HFFc6 (cell line): ENCODE measurements around the gene SNX24. TPM values are rescaled to one million over a fixed set of nuclear protein-coding genes. Genes with fewer than 3 reads are reported as not detected.

Experiments
- DNase-seq: peaks from one replicate; pipeline ENCODE4 v3.0.0-alpha.2; 2018
- H3K27ac Mint-ChIP-seq: 2 replicates; pipeline ENCODE4 v1.8.0; 2020; ENCODE audit warnings: mild to moderate bottlenecking, mixed read lengths
- H3K27me3 Mint-ChIP-seq: 2 replicates; pipeline ENCODE4 v1.8.0; 2021; ENCODE audit warnings: mild to moderate bottlenecking, moderate library complexity, mixed read lengths; ENCODE audit not compliant: insufficient read depth
- H3K36me3 Mint-ChIP-seq: 2 replicates; pipeline ENCODE4 v1.8.0; 2021; ENCODE audit warnings: low read depth, mixed read lengths
- H3K4me1 Mint-ChIP-seq: 2 replicates; pipeline ENCODE4 v1.8.0; 2020; ENCODE audit warnings: low read depth, mixed read lengths
- H3K4me3 Mint-ChIP-seq: 2 replicates; pipeline ENCODE4 v1.8.0; 2020; ENCODE audit warnings: mild to moderate bottlenecking, moderate library complexity, mixed read lengths
- H3K9me3 Mint-ChIP-seq: 2 replicates; pipeline ENCODE4 v1.8.0; 2020; ENCODE audit warnings: mild to moderate bottlenecking, mixed read lengths
- CTCF ChIP-seq: fragments of 200-600 bp; sonication (generic); IDR thresholded peaks from 2 replicates; pipeline ENCODE4 v1.5.0; 2021; ENCODE audit warnings: antibody characterized with exemption, mild to moderate bottlenecking
- total RNA-seq, 6 experiments: library from RNA; stranded (reverse); fragmentation: NEBNext Ultra II Directional; extraction: Animal tissue kit (Norgen Biotek cat#: 25700); gene quantifications; 2 replicates in 1 of 6; 3 replicates in 5 of 6; pipeline ENCODE4 v1.2.3, GENCODE V29; 2021

Gene SNX24
- total RNA-seq, 6 experiments from 2014 or later: 19.7 to 24.1 (median 21.9) TPM

GRCh38 chr5:122870219-122870856 is 24.9 kb downstream of the SNX24 start:
- peak overlapping the region; percentile 77 for H3K4me3 Mint-ChIP-seq
- TF ChIP-seq CTCF: no peak
- no peaks in the 10 kb centered on the region; the same call in 1 of the 2 replicates for H3K36me3 Mint-ChIP-seq
- peak overlapping the region; percentile 90 for H3K27ac Mint-ChIP-seq
- H3K4me1 Mint-ChIP-seq: peaks cover 42% of the 10 kb centered on the region
- peaks cover 1% of the 10 kb centered on the region; the same call in 1 of the 2 replicates for H3K27me3 Mint-ChIP-seq
- H3K9me3 Mint-ChIP-seq: no peaks in the 10 kb centered on the region
- peak; percentile 66 for DNase-seq

DNA sequence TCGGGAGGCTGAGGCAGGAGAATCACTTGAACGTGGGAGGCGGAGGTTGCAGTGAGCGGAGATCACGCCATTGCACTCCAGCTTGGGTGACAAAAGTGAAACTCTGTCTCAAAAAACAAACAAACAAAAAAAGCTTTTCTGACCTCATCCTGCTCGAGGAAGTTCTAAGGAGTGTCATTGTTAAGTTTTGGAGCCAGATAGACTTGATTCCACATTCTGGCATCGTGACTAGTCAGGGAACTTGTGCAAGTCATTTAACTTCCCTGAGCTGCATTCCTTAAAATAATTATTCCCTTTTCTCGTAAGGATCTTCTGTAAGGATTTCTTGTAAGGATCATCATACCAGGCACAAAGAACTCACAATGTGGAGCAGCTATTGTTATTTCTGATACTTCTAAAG is 26.2 kb downstream of the SNX24 start:
- Mint-ChIP-seq H3K36me3 (peaks cover 5% of the 10 kb centered on the region), H3K4me3 (peak overlapping the region; percentile 49; the same call in 1 of the 2 replicates), H3K27me3 (peaks cover 1% of the 10 kb centered on the region; the same call in 1 of the 2 replicates), H3K9me3 (no peaks in the 10 kb centered on the region), H3K4me1 (peaks cover 42% of the 10 kb centered on the region), H3K27ac (peak overlapping the region; percentile 90)
- DNase-seq: peak; percentile 41
- TF ChIP-seq CTCF: no peak

- H3K4me3 Mint-ChIP-seq: no peak overlapping the region
These were observed 28.9 kb downstream of the SNX24 start for GRCh38 chr5:122874179-122874875.

GRCh38 chr5:122877518-122877917 is 32.1 kb downstream of the SNX24 start:
- no peak for TF ChIP-seq CTCF
- DNase-seq: no peak
- Mint-ChIP-seq H3K27me3 (peaks cover 1% of the 10 kb centered on the region; the same call in 1 of the 2 replicates), H3K9me3 (no peaks in the 10 kb centered on the region), H3K27ac (no peak overlapping the region), H3K4me1 (peaks cover 22% of the 10 kb centered on the region), H3K4me3 (no peak overlapping the region), H3K36me3 (peaks cover 7% of the 10 kb centered on the region; the same call in 1 of the 2 replicates)

More at GRCh38 chr5:122874179-122874875, 28.9 kb downstream of the SNX24 start:
- Mint-ChIP-seq H3K27me3 (peaks cover 1% of the 10 kb centered on the region; the same call in 1 of the 2 replicates), H3K4me1 (peaks cover 42% of the 10 kb centered on the region), H3K36me3 (peaks cover 7% of the 10 kb centered on the region; the same call in 1 of the 2 replicates), H3K9me3 (no peaks in the 10 kb centered on the region), H3K27ac (no peak overlapping the region)
- no peak for DNase-seq
- no peak for TF ChIP-seq CTCF

DNA sequence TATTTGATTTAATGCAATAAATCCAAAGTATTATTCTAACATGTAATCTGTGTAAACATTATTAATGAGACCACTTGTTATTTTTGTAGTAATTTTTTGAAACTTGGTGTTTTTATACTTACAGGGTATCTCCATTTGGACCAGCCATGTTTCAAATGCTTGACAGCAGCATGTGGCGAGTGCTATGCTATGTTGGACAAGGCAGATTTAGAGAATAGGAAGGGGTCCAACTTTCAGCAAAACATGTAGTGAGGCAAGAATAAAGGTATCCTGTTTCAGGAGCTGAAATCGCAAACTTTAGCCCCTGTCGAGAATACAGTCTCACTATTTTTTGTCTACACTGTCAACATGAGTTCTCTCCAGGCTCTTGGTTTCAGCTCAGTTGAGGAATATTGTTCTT is 33.7 kb downstream of the SNX24 start:
- peaks cover 7% of the 10 kb centered on the region; the same call in 1 of the 2 replicates for H3K36me3 Mint-ChIP-seq

More for the DNA sequence above, 33.7 kb downstream of the SNX24 start:
- H3K9me3 Mint-ChIP-seq: no peaks in the 10 kb centered on the region
- no peak for DNase-seq
- H3K27me3 Mint-ChIP-seq: peaks cover 1% of the 10 kb centered on the region; the same call in 1 of the 2 replicates
- peaks cover 29% of the 10 kb centered on the region for H3K4me1 Mint-ChIP-seq
- H3K4me3 Mint-ChIP-seq: no peak overlapping the region
- TF ChIP-seq CTCF: no peak
- no peak overlapping the region for H3K27ac Mint-ChIP-seq
